ENCODE results near the gene PML. TPM values are rescaled to one million over a fixed set of nuclear protein-coding genes. Genes with fewer than 3 reads are reported as not detected.
"Not testable (repeated sequence)": the region's sequence is repeated elsewhere in the genome, so short reads cannot be mapped to it uniquely, and the experiment has no call there.

PML gene
- total RNA-seq, 4 donors from 2014 or later, result 55.9 to 141 (median 76.5) TPM

DNA sequence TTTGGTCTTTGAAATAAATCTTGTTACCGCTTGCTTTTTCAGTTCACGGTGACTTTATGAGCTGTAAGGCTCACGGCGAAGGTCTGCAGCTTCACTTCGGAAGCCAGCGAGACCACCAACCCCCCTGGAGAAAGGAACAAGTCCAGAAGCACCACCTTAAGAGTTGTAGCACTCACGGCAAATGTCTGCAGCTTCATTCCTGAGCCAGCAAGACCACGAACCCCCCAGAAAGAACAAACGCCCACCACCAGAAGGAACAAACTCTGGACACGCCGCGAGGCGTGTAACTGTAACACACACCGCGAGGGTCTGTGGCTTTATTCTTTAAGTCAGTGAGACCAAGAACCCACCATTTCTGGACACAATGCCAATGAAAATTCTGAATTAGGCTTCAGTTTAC, 59.0 kb downstream of the PML start:
- H3K27ac ChIP-seq, result no peak overlapping the region
- no peak for DNase-seq
- no peaks in the 10 kb centered on the region for H3K27me3 ChIP-seq
- no peak overlapping the region for H3K4me3 ChIP-seq (replicated peaks in 1 of 3)
- H3K4me1 ChIP-seq, result peaks cover 24 to 41% of the 10 kb centered on the region in 2 donors
- intact Hi-C loops (cut with DNase I), result no loop called here
- 80 to 85% methylated on average over 15 of the region's 15 CpGs for WGBS, 2 donors
- H3K9me3 ChIP-seq, result no peaks in the 10 kb centered on the region
- TF ChIP-seq, protein P1, sequence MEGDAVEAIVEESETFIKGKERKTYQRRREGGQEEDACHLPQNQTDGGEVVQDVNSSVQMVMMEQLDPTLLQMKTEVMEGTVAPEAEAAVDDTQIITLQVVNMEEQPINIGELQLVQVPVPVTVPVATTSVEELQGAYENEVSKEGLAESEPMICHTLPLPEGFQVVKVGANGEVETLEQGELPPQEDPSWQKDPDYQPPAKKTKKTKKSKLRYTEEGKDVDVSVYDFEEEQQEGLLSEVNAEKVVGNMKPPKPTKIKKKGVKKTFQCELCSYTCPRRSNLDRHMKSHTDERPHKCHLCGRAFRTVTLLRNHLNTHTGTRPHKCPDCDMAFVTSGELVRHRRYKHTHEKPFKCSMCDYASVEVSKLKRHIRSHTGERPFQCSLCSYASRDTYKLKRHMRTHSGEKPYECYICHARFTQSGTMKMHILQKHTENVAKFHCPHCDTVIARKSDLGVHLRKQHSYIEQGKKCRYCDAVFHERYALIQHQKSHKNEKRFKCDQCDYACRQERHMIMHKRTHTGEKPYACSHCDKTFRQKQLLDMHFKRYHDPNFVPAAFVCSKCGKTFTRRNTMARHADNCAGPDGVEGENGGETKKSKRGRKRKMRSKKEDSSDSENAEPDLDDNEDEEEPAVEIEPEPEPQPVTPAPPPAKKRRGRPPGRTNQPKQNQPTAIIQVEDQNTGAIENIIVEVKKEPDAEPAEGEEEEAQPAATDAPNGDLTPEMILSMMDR (IDR thresholded peaks at IDR 0.05), result no peak
- TF ChIP-seq POLR2A (IDR thresholded peaks at IDR 0.05), result no peak
- no peaks in the 10 kb centered on the region for H3K36me3 ChIP-seq

DNA sequence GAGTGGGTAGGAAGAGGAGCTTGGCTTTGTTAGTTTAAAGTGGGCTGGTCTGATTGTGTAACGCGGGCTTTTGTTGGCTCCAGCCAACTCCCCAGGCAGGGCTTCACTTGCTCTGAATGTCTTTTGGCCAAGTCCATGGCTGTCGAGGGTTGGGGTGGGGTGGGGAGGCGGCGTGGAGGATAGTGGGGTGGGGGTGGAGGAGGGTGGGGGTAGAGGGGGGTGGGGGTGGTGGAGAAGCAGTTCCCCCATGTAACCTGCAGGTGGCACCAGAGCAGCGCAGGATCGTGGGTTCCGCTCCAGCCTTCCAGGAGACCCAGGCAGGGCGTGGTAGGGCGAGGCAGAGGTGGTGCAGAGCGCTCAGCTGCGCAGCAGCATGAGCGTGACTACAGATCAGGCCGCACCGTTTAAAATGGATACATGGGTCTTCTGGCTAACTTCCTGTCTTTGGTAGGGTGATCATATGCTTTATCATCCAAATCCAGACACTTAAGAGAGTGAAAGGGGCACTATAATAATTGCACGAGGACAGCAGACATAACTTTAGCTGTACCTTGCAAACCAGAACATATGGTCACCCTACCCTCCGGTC, 59.5 kb downstream of the PML start:
- H3K36me3 ChIP-seq, result no peaks in the 10 kb centered on the region
- H3K4me1 ChIP-seq, result peaks cover 23 to 41% of the 10 kb centered on the region in 2 donors
- H3K27ac ChIP-seq, result no peak overlapping the region
- H3K4me3 ChIP-seq (replicated peaks in 1 of 3), result no peak overlapping the region
- H3K27me3 ChIP-seq, result no peaks in the 10 kb centered on the region
- TF ChIP-seq POLR2A (IDR thresholded peaks at IDR 0.05), result no peak
- TF ChIP-seq, protein P1 (IDR thresholded peaks at IDR 0.05), result peak in 5 of 6 experiments; percentile 8 to 87 (median 44)
- DNase-seq, result peak; percentile 65 to 70
- WGBS, 2 donors, result 7 to 10% methylated on average over 14 to 17 of the region's 17 CpGs
- intact Hi-C loops (cut with DNase I), result no loop called here
- H3K9me3 ChIP-seq, result no peaks in the 10 kb centered on the region

DNA sequence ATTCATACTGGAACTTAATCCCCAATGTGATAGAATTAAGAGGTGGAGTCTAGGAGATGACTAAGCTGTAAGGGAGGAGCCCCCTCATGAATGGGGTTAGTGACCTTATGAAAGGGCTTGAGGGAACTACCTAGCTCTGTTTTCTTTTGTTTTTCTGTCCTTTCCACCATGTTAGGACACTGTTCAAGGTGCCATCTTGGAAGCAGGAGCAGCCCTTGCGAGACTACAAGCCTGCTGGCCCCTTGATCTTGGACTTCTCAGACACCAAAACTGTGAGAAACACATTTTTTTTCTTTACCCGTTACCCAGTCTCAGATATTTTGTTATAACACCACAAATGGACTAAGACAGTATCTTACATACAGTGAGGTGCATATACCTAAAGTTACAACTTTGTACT, 61.3 kb downstream of the PML start:
- intact Hi-C loops (cut with DNase I), result loop anchor here (5.0 kb wide), 1 partner anchor 66 kb away; no protein-coding TSS in a partner anchor
- H3K27ac ChIP-seq, result no peak overlapping the region
- no peak for DNase-seq
- H3K9me3 ChIP-seq, result no peaks in the 10 kb centered on the region
- H3K4me3 ChIP-seq (replicated peaks in 1 of 3), result no peak overlapping the region
- TF ChIP-seq, protein P1 (IDR thresholded peaks at IDR 0.05), result no peak
- no peak for TF ChIP-seq POLR2A (IDR thresholded peaks at IDR 0.05)
- WGBS, 2 donors, result 92 to 96% methylated on average over 2 of the region's 2 CpGs
- H3K36me3 ChIP-seq, result no peaks in the 10 kb centered on the region
- H3K4me1 ChIP-seq, result peaks cover 19 to 28% of the 10 kb centered on the region in 2 donors
- H3K27me3 ChIP-seq, result no peaks in the 10 kb centered on the region

DNA sequence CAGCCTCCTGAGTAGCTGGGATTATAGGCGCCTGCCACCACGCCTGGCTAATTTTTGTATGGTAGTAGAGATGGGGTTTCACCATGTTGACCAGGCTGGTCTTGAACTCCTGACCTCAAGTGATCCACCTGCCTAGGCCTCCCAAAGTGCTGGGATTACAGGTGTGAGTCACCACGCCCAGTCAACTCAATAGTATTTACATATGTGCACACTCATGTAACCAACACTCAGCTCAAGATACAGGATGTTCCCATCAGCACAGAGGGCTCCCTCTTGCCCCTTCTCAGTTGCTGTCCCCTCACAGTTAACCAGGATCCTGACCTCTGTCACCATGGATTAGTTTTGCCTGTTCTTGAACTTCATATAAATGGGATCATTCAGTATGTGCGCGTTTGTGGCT, 61.8 kb downstream of the PML start:
- H3K4me1 ChIP-seq, result peaks cover 14 to 23% of the 10 kb centered on the region in 2 donors
- H3K27ac ChIP-seq; H3K4me3 ChIP-seq (replicated peaks in 1 of 3); H3K27me3 ChIP-seq; DNase-seq; H3K36me3 ChIP-seq; H3K9me3 ChIP-seq: not testable (repeated sequence)
- 90% methylated on average over 5 of the region's 5 CpGs for WGBS, 2 donors
- intact Hi-C loops (cut with DNase I), result loop anchor here (5.0 kb wide), 1 partner anchor 66 kb away; no protein-coding TSS in a partner anchor

DNA sequence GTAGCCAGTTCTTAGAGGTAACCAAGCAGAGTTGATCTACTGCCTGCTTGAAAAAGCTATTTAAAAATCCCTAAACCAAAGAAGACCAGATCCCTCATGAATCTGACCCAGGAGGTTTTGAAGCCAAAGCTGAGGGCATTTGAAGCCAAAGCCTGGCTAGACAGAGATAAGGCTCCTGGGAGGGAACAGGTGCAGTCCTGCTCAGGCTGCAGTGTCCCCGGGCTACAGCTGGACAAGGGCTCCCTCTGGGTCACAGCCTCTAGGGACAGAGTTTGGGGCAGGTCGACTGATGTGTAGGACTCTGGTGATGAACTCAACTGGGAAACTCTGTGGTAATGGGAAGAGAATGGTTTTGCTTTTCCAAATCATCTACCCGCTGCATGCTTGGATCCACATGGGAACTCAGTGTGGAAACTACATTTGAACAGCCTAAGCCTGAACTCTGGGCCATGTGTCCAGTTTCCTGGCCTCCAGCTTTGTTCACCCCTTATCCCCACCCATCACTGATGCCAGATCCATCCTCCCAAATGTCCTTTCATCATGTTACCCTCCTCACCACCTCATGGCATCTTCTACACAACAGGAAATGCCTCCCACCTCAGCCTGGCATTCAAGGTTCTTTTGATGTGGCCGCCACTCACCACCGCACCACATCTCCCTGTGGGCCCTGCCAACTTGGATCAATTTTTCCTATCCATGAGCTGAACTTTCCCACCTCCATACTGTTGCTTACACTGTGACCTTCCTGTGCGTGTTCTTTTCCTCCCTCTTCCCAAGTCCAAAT, 64.7 kb downstream of the PML start:
- H3K27ac ChIP-seq; H3K4me3 ChIP-seq (replicated peaks in 1 of 3); H3K9me3 ChIP-seq; H3K27me3 ChIP-seq; H3K4me1 ChIP-seq; H3K36me3 ChIP-seq; DNase-seq: not testable (repeated sequence)
- 87 to 88% methylated on average over 6 of the region's 6 CpGs for WGBS, 2 donors
- intact Hi-C loops (cut with DNase I), result loop anchor here (5.0 kb wide), 1 partner anchor 63 kb away; no protein-coding TSS in a partner anchor

DNA sequence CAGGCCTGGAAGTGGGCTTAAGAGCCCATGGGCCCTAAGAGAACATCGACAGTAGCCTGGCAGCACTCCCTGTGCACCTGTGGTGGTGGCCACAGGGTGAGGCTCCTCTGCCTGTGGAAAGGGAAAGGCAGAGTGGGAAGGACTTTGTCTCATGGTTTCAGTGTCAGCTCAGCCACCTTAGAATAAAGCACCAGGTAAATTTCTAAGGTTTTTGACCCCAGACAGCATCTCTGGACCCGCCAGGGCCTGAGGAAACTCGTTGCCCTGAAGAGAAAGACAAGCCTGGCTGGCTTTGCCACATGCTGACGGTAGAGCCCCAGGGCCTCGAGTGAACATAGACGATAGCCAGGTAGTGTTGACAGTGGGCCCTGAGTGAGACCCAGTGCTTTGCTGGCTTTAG, 65.7 kb downstream of the PML start:
- H3K27me3 ChIP-seq, result no peaks in the 10 kb centered on the region
- no peak overlapping the region for H3K27ac ChIP-seq
- no peak for DNase-seq
- no peaks in the 10 kb centered on the region for H3K9me3 ChIP-seq
- WGBS, 2 donors, result 69 to 77% methylated on average over 5 of the region's 6 CpGs
- no peaks in the 10 kb centered on the region for H3K36me3 ChIP-seq
- intact Hi-C loops (cut with DNase I), result no loop called here
- H3K4me1 ChIP-seq, result no peaks in the 10 kb centered on the region
- TF ChIP-seq, protein P1 (IDR thresholded peaks at IDR 0.05), result no peak
- TF ChIP-seq POLR2A (IDR thresholded peaks at IDR 0.05), result no peak
- no peak overlapping the region for H3K4me3 ChIP-seq (replicated peaks in 1 of 3)
